ENCODE data around the gene ANP32A. TPM values are rescaled to one million over a fixed set of nuclear protein-coding genes. Genes with fewer than 3 reads are reported as not detected.

The ANP32A gene
- total RNA-seq, 1 donor from 2014 or later: 248 TPM

DNA sequence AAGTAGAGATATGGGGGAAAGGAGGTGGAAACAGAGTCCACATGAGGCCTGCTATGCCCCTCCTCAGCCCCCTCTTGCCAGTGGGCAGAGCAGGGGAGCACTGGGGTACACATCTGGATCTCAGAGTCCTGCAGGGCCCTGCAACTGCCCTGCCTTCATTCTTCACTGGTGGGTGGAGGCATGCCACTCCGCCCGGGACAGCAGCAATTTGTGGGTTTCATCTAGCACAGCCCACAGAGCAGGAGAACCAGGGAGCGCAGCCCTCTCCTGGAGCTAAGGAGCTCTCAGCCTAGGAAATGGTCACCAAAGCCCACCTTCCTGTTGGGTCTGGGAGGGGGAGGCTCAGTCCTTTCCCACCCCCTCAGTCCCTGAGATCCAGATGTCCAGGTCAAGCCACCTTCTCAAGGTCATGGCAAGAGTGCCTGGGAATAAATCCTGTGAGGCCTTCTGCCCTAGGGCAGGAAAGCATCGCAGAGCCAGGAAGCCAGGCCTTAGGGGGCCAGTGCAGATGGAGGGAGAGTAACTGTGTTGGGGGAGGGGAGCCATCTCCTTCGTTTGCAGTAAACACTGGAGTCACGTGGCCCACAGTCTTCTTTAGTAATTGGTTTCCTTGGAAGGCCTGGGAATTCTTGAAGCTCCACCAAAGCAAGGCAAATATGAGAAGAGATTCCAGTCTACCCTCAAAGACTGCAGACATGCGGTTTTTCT is 31.0 kb downstream of the ANP32A start:
- peak; percentile 41 for DNase-seq (ENCODE audit: low spot score)
- H3K27me3 Mint-ChIP-seq (ENCODE audit: unreplicated experiment): peaks cover 3% of the 10 kb centered on the region
- H3K4me3 Mint-ChIP-seq (ENCODE audit: unreplicated experiment): peak overlapping the region; percentile 31
- peaks cover 29% of the 10 kb centered on the region for H3K36me3 Mint-ChIP-seq (ENCODE audit: low read depth, unreplicated experiment)
- H3K4me1 Mint-ChIP-seq (ENCODE audit: unreplicated experiment): peaks cover 76% of the 10 kb centered on the region
- H3K27ac Mint-ChIP-seq (ENCODE audit: unreplicated experiment): peak overlapping the region; percentile 90
- TF ChIP-seq, protein P1, sequence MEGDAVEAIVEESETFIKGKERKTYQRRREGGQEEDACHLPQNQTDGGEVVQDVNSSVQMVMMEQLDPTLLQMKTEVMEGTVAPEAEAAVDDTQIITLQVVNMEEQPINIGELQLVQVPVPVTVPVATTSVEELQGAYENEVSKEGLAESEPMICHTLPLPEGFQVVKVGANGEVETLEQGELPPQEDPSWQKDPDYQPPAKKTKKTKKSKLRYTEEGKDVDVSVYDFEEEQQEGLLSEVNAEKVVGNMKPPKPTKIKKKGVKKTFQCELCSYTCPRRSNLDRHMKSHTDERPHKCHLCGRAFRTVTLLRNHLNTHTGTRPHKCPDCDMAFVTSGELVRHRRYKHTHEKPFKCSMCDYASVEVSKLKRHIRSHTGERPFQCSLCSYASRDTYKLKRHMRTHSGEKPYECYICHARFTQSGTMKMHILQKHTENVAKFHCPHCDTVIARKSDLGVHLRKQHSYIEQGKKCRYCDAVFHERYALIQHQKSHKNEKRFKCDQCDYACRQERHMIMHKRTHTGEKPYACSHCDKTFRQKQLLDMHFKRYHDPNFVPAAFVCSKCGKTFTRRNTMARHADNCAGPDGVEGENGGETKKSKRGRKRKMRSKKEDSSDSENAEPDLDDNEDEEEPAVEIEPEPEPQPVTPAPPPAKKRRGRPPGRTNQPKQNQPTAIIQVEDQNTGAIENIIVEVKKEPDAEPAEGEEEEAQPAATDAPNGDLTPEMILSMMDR (IDR thresholded peaks at IDR 0.05; ENCODE audit: unreplicated experiment): no peak
- H3K9me3 Mint-ChIP-seq (ENCODE audit: unreplicated experiment): no peaks in the 10 kb centered on the region

DNA sequence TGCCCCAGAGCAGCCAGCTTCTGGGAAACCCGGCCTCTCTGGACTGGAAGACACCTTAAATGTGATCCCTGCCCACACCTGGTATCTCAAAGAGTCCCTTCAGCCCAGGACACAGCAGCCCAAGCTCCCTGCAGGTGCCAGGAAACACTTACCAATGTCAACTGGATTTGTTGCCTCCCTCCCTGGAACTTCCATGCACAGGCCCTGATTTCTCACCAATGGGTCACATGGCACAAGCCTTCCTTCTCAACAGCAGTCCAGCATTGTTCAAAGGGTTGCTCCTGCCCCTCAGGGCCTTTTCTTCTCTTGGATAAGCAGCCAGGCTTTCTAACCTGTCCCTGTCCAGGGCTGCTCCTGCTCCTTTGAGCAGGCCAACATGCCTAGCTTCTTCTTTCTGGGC is 31.6 kb downstream of the ANP32A start:
- no peak for DNase-seq (ENCODE audit: low spot score)

DNA sequence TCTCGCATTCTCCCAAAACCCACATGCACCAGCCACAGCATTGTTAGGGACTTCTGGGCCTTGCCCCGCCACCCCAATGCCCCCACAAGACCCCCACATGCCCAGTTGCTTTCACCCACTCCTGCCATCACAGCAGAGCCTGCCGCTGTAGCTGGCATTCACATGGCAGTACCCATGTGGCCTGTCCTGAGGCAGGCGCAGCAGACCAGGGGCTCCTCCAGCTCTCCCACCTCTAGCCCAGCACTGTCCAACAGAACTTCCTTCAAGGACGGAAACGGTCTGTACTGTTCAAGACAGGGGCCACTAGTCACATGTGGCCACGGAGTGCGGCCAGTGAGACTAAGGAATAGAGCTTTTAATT is 32.5 kb downstream of the ANP32A start:
- Mint-ChIP-seq H3K27ac (ENCODE audit: unreplicated experiment) (no peak overlapping the region), H3K4me3 (ENCODE audit: unreplicated experiment) (no peak overlapping the region), H3K4me1 (ENCODE audit: unreplicated experiment) (peaks cover 73% of the 10 kb centered on the region), H3K27me3 (ENCODE audit: unreplicated experiment) (peaks cover 3% of the 10 kb centered on the region), H3K36me3 (ENCODE audit: low read depth, unreplicated experiment) (peaks cover 38% of the 10 kb centered on the region), H3K9me3 (ENCODE audit: unreplicated experiment) (no peaks in the 10 kb centered on the region)
- no peak for DNase-seq (ENCODE audit: low spot score)
- TF ChIP-seq, protein P1 (IDR thresholded peaks at IDR 0.05; ENCODE audit: unreplicated experiment): no peak

More for the DNA sequence above, 31.6 kb downstream of the ANP32A start:
- no peaks in the 10 kb centered on the region for H3K9me3 Mint-ChIP-seq (ENCODE audit: unreplicated experiment)
- H3K4me1 Mint-ChIP-seq (ENCODE audit: unreplicated experiment): peaks cover 75% of the 10 kb centered on the region
- peak overlapping the region; percentile 31 for H3K4me3 Mint-ChIP-seq (ENCODE audit: unreplicated experiment)
- peaks cover 3% of the 10 kb centered on the region for H3K27me3 Mint-ChIP-seq (ENCODE audit: unreplicated experiment)
- H3K27ac Mint-ChIP-seq (ENCODE audit: unreplicated experiment): peak overlapping the region; percentile 90
- TF ChIP-seq, protein P1 (IDR thresholded peaks at IDR 0.05; ENCODE audit: unreplicated experiment): no peak
- peaks cover 34% of the 10 kb centered on the region for H3K36me3 Mint-ChIP-seq (ENCODE audit: low read depth, unreplicated experiment)

DNA sequence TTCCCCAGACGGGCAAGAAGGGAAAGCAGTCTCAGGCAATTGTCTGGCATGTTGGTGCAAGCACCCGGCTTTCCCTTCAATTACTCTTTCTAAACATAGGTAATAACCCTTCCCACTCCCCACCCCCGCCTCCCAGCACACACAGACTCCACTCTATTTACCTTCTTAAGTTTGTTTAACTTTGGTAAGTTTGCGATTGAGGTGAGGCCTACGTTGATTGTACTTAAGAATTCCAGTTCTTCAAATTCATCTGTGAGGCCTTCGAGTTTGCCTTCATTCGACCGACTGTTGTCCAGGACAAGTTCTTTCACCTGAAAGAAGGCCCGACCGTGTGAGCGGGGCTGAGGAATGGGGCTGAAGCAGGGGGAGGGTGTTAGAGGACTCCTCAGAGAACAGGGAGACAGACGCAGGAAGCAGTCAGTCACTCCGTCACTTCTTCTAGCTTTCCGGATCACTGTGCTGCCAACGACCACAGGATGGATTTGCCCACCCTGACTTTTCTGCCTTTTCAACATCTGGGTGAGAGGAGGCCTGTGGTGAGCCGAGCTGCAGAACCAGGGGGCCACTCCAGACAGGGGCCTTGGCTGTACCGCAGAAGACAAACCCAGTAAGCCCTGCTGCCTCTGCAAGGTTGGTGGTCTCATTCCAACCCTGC is 33.0 kb downstream of the ANP32A start:
- Mint-ChIP-seq H3K4me3 (ENCODE audit: unreplicated experiment) (no peak overlapping the region), H3K4me1 (ENCODE audit: unreplicated experiment) (peaks cover 73% of the 10 kb centered on the region), H3K9me3 (ENCODE audit: unreplicated experiment) (no peaks in the 10 kb centered on the region), H3K27me3 (ENCODE audit: unreplicated experiment) (peaks cover 6% of the 10 kb centered on the region), H3K27ac (ENCODE audit: unreplicated experiment) (peak overlapping the region; percentile 68), H3K36me3 (ENCODE audit: low read depth, unreplicated experiment) (peaks cover 39% of the 10 kb centered on the region)
- DNase-seq (ENCODE audit: low spot score): no peak
- TF ChIP-seq, protein P1 (IDR thresholded peaks at IDR 0.05; ENCODE audit: unreplicated experiment): no peak

DNA sequence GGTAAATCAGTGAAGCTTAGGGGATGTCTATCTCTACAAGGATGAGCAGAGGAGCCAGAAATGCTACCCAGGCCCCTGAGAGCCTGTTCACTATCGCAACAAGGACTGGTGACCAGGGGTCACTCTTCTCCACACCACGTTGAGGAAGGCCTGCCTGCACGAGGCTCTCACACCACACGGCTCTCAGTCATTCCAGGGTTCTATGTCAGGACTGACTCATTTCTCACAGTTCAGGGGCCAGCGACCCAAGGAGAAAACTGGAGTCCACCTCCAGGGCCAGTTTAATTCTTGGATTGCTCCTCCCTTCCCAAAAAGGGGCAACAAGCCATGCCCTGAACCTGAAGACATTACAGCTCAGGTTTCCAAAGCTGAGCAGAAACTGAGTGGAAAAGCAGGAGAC is 33.9 kb downstream of the ANP32A start:
- no peak for DNase-seq (ENCODE audit: low spot score)
- Mint-ChIP-seq H3K27me3 (ENCODE audit: unreplicated experiment) (peaks cover 8% of the 10 kb centered on the region), H3K27ac (ENCODE audit: unreplicated experiment) (no peak overlapping the region), H3K36me3 (ENCODE audit: low read depth, unreplicated experiment) (peaks cover 45% of the 10 kb centered on the region), H3K9me3 (ENCODE audit: unreplicated experiment) (no peaks in the 10 kb centered on the region), H3K4me3 (ENCODE audit: unreplicated experiment) (no peak overlapping the region), H3K4me1 (ENCODE audit: unreplicated experiment) (peaks cover 73% of the 10 kb centered on the region)
- TF ChIP-seq, protein P1 (IDR thresholded peaks at IDR 0.05; ENCODE audit: unreplicated experiment): no peak

Measured in endothelial cell (in vitro differentiated cells).